Inflammatory macrophage treated with lipopolysaccharide for 1 hour (primary cell): ENCODE data around the gene POMP.

Source experiments
- DNase-seq, 2 donors: peaks; one replicate each; pipeline ENCODE4 v3.0.0-alpha.2; 2020 to 2022

The POMP gene

GRCh38 chr13:28697441-28697840, 38.5 kb downstream of the POMP start:
- no peak for DNase-seq

- no peak for DNase-seq
These were observed 40.3 kb downstream of the POMP start for GRCh38 chr13:28699246-28699645.

GRCh38 chr13:28704282-28704681, 45.4 kb downstream of the POMP start:
- DNase-seq = no peak

GRCh38 chr13:28704919-28705318, 46.0 kb downstream of the POMP start:
- DNase-seq = peak; percentile 35 to 37

- DNase-seq = peak in 1 of 2 donors; percentile 11
These were observed 46.6 kb downstream of the POMP start for GRCh38 chr13:28705461-28706083.

GRCh38 chr13:28707629-28708427, 48.9 kb downstream of the POMP start:
- peak; percentile 87 to 89 for DNase-seq

DNA sequence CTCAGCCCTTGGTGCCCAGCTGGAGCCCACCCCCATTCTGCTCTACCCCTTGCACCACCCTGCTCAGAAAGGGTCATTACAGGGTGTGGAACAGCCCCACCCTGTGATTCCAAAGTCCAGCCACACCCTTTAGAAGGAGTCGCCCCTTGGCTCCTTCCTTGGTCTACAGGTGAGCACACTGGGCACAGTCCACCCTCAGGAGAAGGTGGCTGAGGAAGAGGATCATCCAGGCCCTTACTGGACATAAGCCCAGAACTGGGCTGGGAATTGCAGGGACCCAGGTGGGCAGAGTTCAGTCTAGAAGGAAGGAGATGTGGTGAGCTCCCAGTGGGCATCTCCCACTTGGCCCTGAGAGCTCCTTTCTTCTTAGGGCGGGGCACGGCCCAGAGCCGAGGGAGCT, 51.2 kb downstream of the POMP start:
- DNase-seq = no peak

DNA sequence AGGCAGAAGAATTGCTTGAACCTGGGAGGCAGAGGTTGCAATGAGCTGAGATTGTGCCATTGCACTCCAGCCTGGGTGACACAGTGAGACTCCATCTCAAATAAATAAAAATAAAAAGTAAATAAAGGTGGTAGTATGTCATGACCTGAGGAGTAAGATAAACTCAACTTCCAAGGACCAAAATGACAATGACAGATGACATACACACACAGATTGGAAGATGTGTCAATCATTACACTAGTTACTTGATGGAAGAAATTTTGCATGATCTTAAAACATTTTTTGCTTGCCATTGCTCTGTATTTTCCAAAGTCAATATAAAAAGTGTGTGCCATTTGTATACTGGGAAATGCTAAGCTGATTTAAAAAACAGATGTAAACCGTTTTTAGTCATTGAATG, 55.7 kb downstream of the POMP start:
- DNase-seq = no peak

DNA sequence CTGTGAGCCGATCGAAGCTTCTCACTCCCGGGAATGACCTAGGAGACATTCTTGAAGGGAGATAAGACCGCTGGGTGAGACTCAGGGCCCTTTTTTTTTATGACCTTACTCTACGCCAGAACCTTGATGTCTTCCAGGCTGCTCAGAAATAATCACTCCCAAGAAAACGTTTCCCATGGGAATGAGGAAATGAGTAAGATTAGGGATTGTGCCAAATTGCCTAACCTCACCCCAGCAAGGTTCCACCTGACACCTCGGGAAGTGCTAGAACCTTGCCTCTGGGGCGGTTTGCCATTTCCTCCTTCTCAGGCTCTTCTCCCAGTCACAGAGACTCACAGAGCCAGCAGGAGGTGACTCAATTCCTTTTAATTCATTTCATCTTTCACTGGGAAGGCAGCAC, 57.6 kb downstream of the POMP start:
- DNase-seq = no peak

DNA sequence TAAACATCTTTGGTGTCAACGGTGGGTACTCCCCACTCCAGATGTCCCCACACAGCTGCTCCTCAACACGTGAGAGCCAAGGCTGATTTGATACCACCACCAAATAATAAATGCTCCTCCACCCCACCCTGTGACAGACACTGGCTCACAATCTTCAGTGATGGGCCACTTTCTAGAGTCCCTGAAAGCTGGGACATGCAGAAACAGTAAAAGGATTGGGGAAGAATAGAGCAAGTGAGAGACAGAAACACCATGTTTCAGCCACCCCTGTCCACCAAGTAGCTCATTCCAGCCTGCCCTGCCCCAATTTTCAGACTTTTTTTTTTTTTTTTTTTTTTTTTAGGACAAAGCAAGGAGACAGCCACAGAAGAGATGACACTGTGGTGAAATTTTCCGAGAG, 58.2 kb downstream of the POMP start:
- DNase-seq = no peak

GRCh38 chr13:28718196-28718542, 59.2 kb downstream of the POMP start:
- peak; percentile 64 to 73 for DNase-seq

- DNase-seq = peak; percentile 97
These were observed 59.8 kb downstream of the POMP start, which contains the start of gene SLC46A3 for GRCh38 chr13:28718543-28719226. Gene SLC46A3, minus strand, starts transcription at chr13:28718970. Its CDS starts 972 bp downstream, at chr13:28717998.

- DNase-seq = no peak
These were observed 60.5 kb downstream of the POMP start for GRCh38 chr13:28719227-28720055.

DNA sequence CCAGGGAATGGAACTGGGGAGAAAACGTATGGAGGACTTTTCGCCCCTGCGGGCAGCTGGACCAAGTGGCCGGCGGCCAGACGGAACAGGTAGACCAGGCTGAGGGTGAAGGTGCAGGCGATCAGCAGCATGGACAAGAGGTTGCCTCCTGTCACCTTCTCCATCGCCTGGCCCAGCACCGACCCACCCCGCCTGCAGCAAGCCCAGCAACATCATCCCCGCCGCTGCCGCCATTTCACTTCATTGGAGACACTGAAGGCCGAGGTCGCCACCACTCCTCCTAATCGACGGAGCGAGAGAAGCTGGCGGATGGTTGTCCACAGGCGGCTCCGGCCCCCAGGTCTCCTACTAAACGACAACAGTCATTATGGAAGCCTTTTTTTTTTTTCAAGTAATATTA, 64.9 kb downstream of the POMP start:
- no peak for DNase-seq

DNA sequence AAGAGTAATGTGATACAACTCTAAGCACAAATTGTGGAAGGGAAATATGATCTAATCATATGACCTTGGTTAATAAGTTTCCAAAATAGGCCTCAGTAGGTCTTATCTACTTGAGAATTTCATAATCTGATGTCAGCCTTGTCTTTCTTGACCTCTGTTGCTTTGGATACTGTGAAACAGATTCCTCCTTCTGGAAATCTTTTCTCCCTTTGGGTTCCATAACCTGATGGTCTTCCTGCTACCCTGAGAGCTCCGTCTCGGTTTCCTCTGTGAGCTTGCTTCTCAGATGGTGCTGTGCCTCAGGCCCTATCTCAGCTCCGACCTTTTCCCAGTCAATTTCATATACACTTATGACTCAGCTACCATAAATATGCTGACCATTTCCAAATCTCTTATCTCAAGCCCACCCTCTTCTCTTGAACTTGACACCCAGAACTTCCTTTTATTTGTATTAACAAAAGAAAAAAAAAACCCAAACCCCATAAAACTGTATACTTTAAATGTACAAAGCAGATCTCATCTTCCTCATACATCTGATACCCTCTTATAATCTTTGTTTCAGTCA, 66.2 kb downstream of the POMP start:
- no peak for DNase-seq
